K562 (cell line): ENCODE measurements around the gene ZNF584. TPM values are rescaled to one million over a fixed set of nuclear protein-coding genes. Genes with fewer than 3 reads are reported as not detected.

ENCODE experiments used
- ATAC-seq: fragments of 200-7000 bp; cut with Tn5 transposase; 3 replicates; pipeline ENCODE4 v1.9.1; 2020; ENCODE audit warnings: moderate library complexity
- BruUV-seq: library from RNA; stranded (reverse); fragments of 400-500 nt; replicated peaks from 2 replicates; lab custom pipeline; 2021; lab: Mats Ljungman, UMichigan
- CTCF ChIA-PET: fragments of 300-600 bp; formaldehyde crosslinking; extraction: SDS; loops from one replicate; lab custom pipeline; 2021; ENCODE audit warnings: low intra/inter-chr PET ratio; lab: Yijun Ruan, JAX
- POLR2A ChIA-PET: fragments of 300-600, 350-650 bp; sonication (Branson Sonifier 250); formaldehyde crosslinking; extraction: SDS; loops from one replicate; lab custom pipeline; 2021; ENCODE audit warnings: antibody characterized with exemption, inconsistent platforms; lab: Yijun Ruan, JAX
- DNase-seq, 4 experiments: peaks; one replicate each; pipeline versions ENCODE4 v3.0.0 to v3.0.0-alpha.2; 2011 to 2018; ENCODE audit warnings: low spot score in 3 of 4, mixed read lengths in 3 of 4; ENCODE audit errors: extremely low read depth in 1 of 4
- FAIRE-seq: peaks from 2 replicates; lab custom pipeline; 2011; peaks lifted over from hg19 to GRCh38; lab: Jason Lieb, UNC
- H2AFZ ChIP-seq: 2 replicates; pipeline ENCODE4 v1.6.0; 2011; ENCODE audit warnings: low read depth, low read length, control low read depth, inconsistent platforms
- H3K27ac ChIP-seq: fragments of 200-600 bp; 3 replicates; pipeline ENCODE4 v1.8.0; 2011; ENCODE audit warnings: low read depth, mild to moderate bottlenecking, control low read depth, inconsistent platforms, low read length, moderate library complexity, mixed read lengths; ENCODE audit errors: extremely low read depth
- H3K27me3 ChIP-seq, 2 experiments: fragments of 300-600 bp in 1 of 2; 2 replicates in 1 of 2; 3 replicates in 1 of 2; pipeline versions ENCODE4 v1.6.0 to v1.8.0; 2011; ENCODE audit warnings: inconsistent platforms in 2 of 2, low read length in 2 of 2, mild to moderate bottlenecking in 1 of 2, mixed read lengths in 1 of 2, moderate library complexity in 1 of 2; ENCODE audit not compliant: control insufficient read depth in 2 of 2, insufficient read depth in 2 of 2
- H3K36me3 ChIP-seq: fragments of 300-600 bp; 3 replicates; pipeline ENCODE4 v1.8.0; 2011; ENCODE audit warnings: mild to moderate bottlenecking, low read length, inconsistent platforms; ENCODE audit not compliant: control insufficient read depth, insufficient read depth
- H3K4me1 ChIP-seq, 2 experiments: fragments of 200-600 bp in 1 of 2; replicated peaks in 1 of 2; 2 replicates in 1 of 2; 3 replicates in 1 of 2; pipeline versions ENCODE4 v1.5.1 to v1.8.0; 2011; ENCODE audit warnings: inconsistent platforms in 2 of 2, low read length in 2 of 2, mild to moderate bottlenecking in 1 of 2, mixed read lengths in 1 of 2, moderate library complexity in 1 of 2; ENCODE audit not compliant: control insufficient read depth in 2 of 2, insufficient read depth in 2 of 2
- H3K4me2 ChIP-seq: 2 replicates; pipeline ENCODE4 v1.6.1; 2011; ENCODE audit warnings: low read length, control low read depth, inconsistent platforms, mixed read lengths; ENCODE audit not compliant: insufficient read depth
- H3K4me3 ChIP-seq: fragments of 200-600 bp; sonication (generic), shearing (Covaris generic); 2 replicates; pipeline ENCODE4 v1.5.1; 2016; ENCODE audit warnings: control low read depth, inconsistent platforms
- H3K79me2 ChIP-seq: fragments of 200-600 bp; 3 replicates; pipeline ENCODE4 v1.8.0; 2011; ENCODE audit warnings: low read length, inconsistent platforms; ENCODE audit not compliant: control insufficient read depth, insufficient read depth
- H3K9ac ChIP-seq, 2 experiments: 2 replicates each; pipeline versions ENCODE4 v1.6.0 to v1.6.1; 2011; ENCODE audit warnings: low read depth in 2 of 2, low read length in 2 of 2, control low read depth in 1 of 2, inconsistent platforms in 1 of 2, mild to moderate bottlenecking in 1 of 2, mixed read lengths in 1 of 2; ENCODE audit not compliant: insufficient read depth in 1 of 2
- H3K9me1 ChIP-seq: one replicate; pipeline ENCODE4 v1.6.0; 2011; ENCODE audit warnings: inconsistent platforms, mild to moderate bottlenecking, low read length, moderate library complexity; ENCODE audit not compliant: control insufficient read depth, insufficient read depth
- H3K9me3 ChIP-seq: replicated peaks from 2 replicates; pipeline ENCODE4 v1.5.1; 2011; ENCODE audit warnings: low read depth, low read length, inconsistent platforms; ENCODE audit not compliant: control insufficient read depth, insufficient read depth
- H4K20me1 ChIP-seq: replicated peaks from 2 replicates; pipeline ENCODE4 v1.6.1; 2011; ENCODE audit warnings: low read length, inconsistent platforms, mixed read lengths; ENCODE audit not compliant: control insufficient read depth, insufficient read depth
- ARID1B ChIP-seq: fragments of 450-650 bp; IDR thresholded peaks from 2 replicates; pipeline ENCODE4 v1.6.1; 2016; ENCODE audit warnings: antibody characterized with exemption, mild to moderate bottlenecking, inconsistent platforms
- BRF2 ChIP-seq: IDR thresholded peaks from 3 replicates; pipeline ENCODE4 v1.6.1; 2011; ENCODE audit warnings: borderline replicate concordance, mild to moderate bottlenecking; ENCODE audit not compliant: insufficient read length, insufficient read depth
- CHCHD3 ChIP-seq: fragments of 250-450 bp; sonication (Bioruptor Pico); IDR thresholded peaks from 2 replicates; pipeline ENCODE4 v2.1.2; 2022; ENCODE audit warnings: mild to moderate bottlenecking
- HES1 ChIP-seq: fragments of 450-650 bp; IDR thresholded peaks from 2 replicates; pipeline ENCODE4 v1.6.1; 2016; ENCODE audit warnings: low read depth, mild to moderate bottlenecking, moderate library complexity
- HOMEZ ChIP-seq: fragments of 250-450 bp; sonication (Bioruptor Pico); IDR thresholded peaks from 2 replicates; pipeline ENCODE4 v1.4.0; 2020; ENCODE audit warnings: mild to moderate bottlenecking, moderate library complexity
- L3MBTL2 ChIP-seq: fragments of 450-650 bp; IDR thresholded peaks from 2 replicates; pipeline ENCODE4 v1.6.1; 2016; ENCODE audit warnings: mild to moderate bottlenecking, moderate library complexity
- MTA3 ChIP-seq: fragments of 450-650 bp; formaldehyde crosslinking; IDR thresholded peaks from 2 replicates; pipeline ENCODE4 v1.6.1; 2017; ENCODE audit warnings: mild to moderate bottlenecking, borderline replicate concordance
- PHB2 ChIP-seq: fragments of 450-650 bp; IDR thresholded peaks from 2 replicates; pipeline ENCODE4 v1.6.1; 2017; ENCODE audit warnings: low read depth
- SIN3A ChIP-seq, 2 experiments: fragments of 150-350 bp in 1 of 2; IDR thresholded peaks; 2 replicates each; pipeline ENCODE4 v1.6.1; 2011 to 2016; ENCODE audit warnings: borderline replicate concordance in 2 of 2, low read depth in 2 of 2, low read length in 2 of 2, mild to moderate bottlenecking in 2 of 2, moderate library complexity in 2 of 2; ENCODE audit not compliant: control insufficient read depth in 1 of 2
- SMAD3 ChIP-seq: fragments of 450-650 bp; formaldehyde crosslinking; conservative IDR thresholded peaks from 2 replicates; pipeline ENCODE4 v1.4.0; 2020; ENCODE audit warnings: mild to moderate bottlenecking
- SPI1 ChIP-seq: IDR thresholded peaks from 2 replicates; pipeline ENCODE4 v1.6.1; 2011; ENCODE audit warnings: low read depth, low read length, control low read depth, borderline replicate concordance
- ZC3H8 ChIP-seq: fragments of 450-650 bp; IDR thresholded peaks from 2 replicates; pipeline ENCODE4 v1.6.1; 2017
- ZFX ChIP-seq: sonication (generic); formaldehyde crosslinking; IDR thresholded peaks from 2 replicates; pipeline ENCODE4 v1.8.0; 2022; ENCODE audit warnings: mild to moderate bottlenecking, missing genetic modification reagents, moderate library complexity
- ZKSCAN1 ChIP-seq: fragments of 150-350 bp; IDR thresholded peaks from 2 replicates; pipeline ENCODE4 v1.6.1; 2016; ENCODE audit warnings: low read depth, low read length
- ZNF134 ChIP-seq: fragments of 250-450 bp; sonication (Bioruptor Pico); conservative IDR thresholded peaks from 2 replicates; pipeline ENCODE4 v1.4.0; 2020
- ZNF165 ChIP-seq: fragments of 250-450 bp; sonication (Bioruptor Pico); IDR thresholded peaks from 2 replicates; pipeline ENCODE4 v1.4.0; 2020; ENCODE audit warnings: borderline replicate concordance
- ZNF282 ChIP-seq: sonication (generic); formaldehyde crosslinking; IDR thresholded peaks from 2 replicates; pipeline ENCODE4 v1.8.1; 2023; ENCODE audit warnings: missing genetic modification reagents
- ZNF436 ChIP-seq: fragments of 250-450, 450-650 bp; sonication (Bioruptor Pico); formaldehyde crosslinking; IDR thresholded peaks from 2 replicates; pipeline ENCODE4 v1.7.0; 2020; ENCODE audit warnings: mild to moderate bottlenecking
- ZNF586 ChIP-seq: fragments of 450-650 bp; formaldehyde crosslinking; conservative IDR thresholded peaks from 2 replicates; pipeline ENCODE4 v1.4.0; 2020; ENCODE audit warnings: mild to moderate bottlenecking, moderate library complexity
- ZNF696 ChIP-seq: fragments of 250-450 bp; sonication (Bioruptor Pico); conservative IDR thresholded peaks from 2 replicates; pipeline ENCODE4 v1.4.0; 2020; ENCODE audit warnings: mild to moderate bottlenecking, moderate library complexity
- ZSCAN29 ChIP-seq: fragments of 450-650 bp; IDR thresholded peaks from 2 replicates; pipeline ENCODE4 v1.6.1; 2017
- WGBS: fragments of 100-300 bp; shearing (Covaris generic); methylation state at CpG from one replicate; pipeline ENCODE4 v1.1.6; 2016; ENCODE audit warnings: low coverage, mixed read lengths; ENCODE audit not compliant: insufficient coverage; ENCODE audit errors: missing lambda C conversion rate; 5-methylcytosine and 5-hydroxymethylcytosine counted together
- in situ Hi-C: fragments of 300-500 bp; cut with MboI; formaldehyde crosslinking; loops from 4 replicates; pipeline ENCODE4 v1.15.0; 2018; ENCODE audit warnings: inconsistent platforms, mixed read lengths
- intact Hi-C: fragments of 100-400 bp; cut with micrococcal nuclease; formaldehyde crosslinking; loops from 2 replicates; pipeline ENCODE4 v1.14.2; 2022
- polyA plus RNA-seq, 8 experiments: library from polyadenylated mRNA; depleted of rRNA in 4 of 8; stranded (reverse) in 5 of 8; unstranded in 3 of 8; fragments of >200 nt; fragmentation: Nextera tagmentation in 2 of 8; fragmentation: Illumina TruSeq in 1 of 8; extraction: Ambion mirVana in 2 of 8; extraction: Trizol in 1 of 8; gene quantifications; 2 replicates each; pipeline versions ENCODE4 v1.2.1 to v1.2.3, GENCODE V29; 2011 to 2014; ENCODE audit warnings: inconsistent platforms in 1 of 8, missing spikeins in 1 of 8
- total RNA-seq, 7 experiments: library from RNA; depleted of rRNA in 6 of 7; stranded (reverse); fragments of >200 nt in 6 of 7; fragmentation: Illumina TruSeq in 2 of 7; extraction: Trizol in 2 of 7; gene quantifications; 2 replicates each; pipeline versions ENCODE4 v1.2.1 to v1.2.3, GENCODE V29; 2011 to 2021; ENCODE audit warnings: low replicate concordance in 1 of 7

The ZNF584 gene
- total and polyA plus RNA-seq, 9 of the 15 experiments (the other 6 are each of a cell fraction or from before 2014, with no cell fraction given): 5.8 to 43.4 (median 24.6) TPM

GRCh38 chr19:58380662-58381459 lies 27.6 kb upstream of the ZNF584 start, which contains the start of gene ZNF837:
TSS of gene ZNF837 (minus strand) at chr19:58381030. CDS start at chr19:58369332, 11,698 bp downstream.
- Histone ChIP-seq H3K36me3 (no peaks in the 10 kb centered on the region), H3K9ac (peak within 1 kb of the TSS; percentile 77 to 93), H3K4me3 (peak within 1 kb of the TSS; percentile 61), H3K79me2 (peaks cover 22% of the 10 kb centered on the region), H3K27ac (peak within 1 kb of the TSS; percentile 88), H3K4me2 (peak within 1 kb of the TSS; percentile 99), H3K27me3 (no peaks in the 10 kb centered on the region), H3K4me1 (peaks cover 19 to 47% of the 10 kb centered on the region in 2 experiments), H2AFZ (peak within 1 kb of the TSS; percentile 88), H4K20me1 (no peaks in the 10 kb centered on the region), H3K9me1 (no peaks in the 10 kb centered on the region), H3K9me3 (no peaks in the 10 kb centered on the region)
- peak; percentile 89 to 100 (median 94) for DNase-seq
- ChIA-PET POLR2A (interaction anchor here (0.6 to 1.8 kb wide), 3 partner anchors 18 to 138 kb away, joined by 3 to 13 read pairs (median 4); partner anchors contain the start of gene ZNF497), CTCF (no interaction called here)
- BruUV-seq: no TSS peak
- WGBS: under 1% methylated on average over 62 of the region's 83 CpGs
- peak; percentile 93 for ATAC-seq
- in situ Hi-C loops: no loop called here
- intact Hi-C loops: loop anchor here (1.0 to 2.0 kb wide), 2 partner anchors 18 to 54 kb away; partner anchors contain the start of gene ZNF497
- peak; percentile 99 for FAIRE-seq
- TF ChIP-seq SIN3A (IDR thresholded peaks at IDR 0.05; ENCODE audit: borderline replicate concordance in 2 of 2, control insufficient read depth in 1 of 2, low read depth in 2 of 2, low read length in 2 of 2) (peak; percentile 73 to 91), ZC3H8 (no peak), MTA3 (peak; percentile 95), SMAD3 (CRISPR knock-in tag) (no peak), ZSCAN29 (no peak), ZNF586 (no peak), ZNF436 (CRISPR knock-in tag) (no peak), ZNF696 (CRISPR knock-in tag) (no peak), HES1 (no peak), PHB2 (no peak), ZNF165 (CRISPR knock-in tag) (peak; percentile 51; the same call in 1 of the 2 replicates), ZNF134 (CRISPR knock-in tag) (no peak), ZNF282 (CRISPR knock-in tag) (peak; percentile 69; the same call in 1 of the 2 replicates), ZKSCAN1 (peak; percentile 77), ARID1B (no peak; the same call in 1 of the 2 replicates), L3MBTL2 (peak; percentile 93), SPI1 (no peak), ZFX (CRISPR knock-in tag) (peak; percentile 100), CHCHD3 (CRISPR knock-in tag) (peak; percentile 53; the same call in 1 of the 2 replicates), HOMEZ (CRISPR knock-in tag) (no peak; the same call in 1 of the 2 replicates), BRF2 (no peak)
